HG03196 (cell line): Measurements from ENCODE around the gene ZNF438.

Experiments
- ATAC-seq: cut with Tn5 transposase; IDR thresholded peaks from one replicate; pipeline ENCODE4 v1.9.1; 2021; ENCODE audit not compliant: unreplicated experiment

ZNF438 gene

GRCh38 chr10:31017534-31018355 is 13.9 kb downstream of the ZNF438 start:
- no peak for ATAC-seq

- ATAC-seq = no peak
Observed at GRCh38 chr10:31014161-31014875, 17.3 kb downstream of the ZNF438 start.

- no peak for ATAC-seq
Observed at GRCh38 chr10:31013331-31013730, 18.3 kb downstream of the ZNF438 start.

GRCh38 chr10:31011665-31012022 is 20.0 kb downstream of the ZNF438 start:
- ATAC-seq = no peak

- ATAC-seq = no peak
Observed at GRCh38 chr10:31011017-31011664, 20.5 kb downstream of the ZNF438 start.

GRCh38 chr10:31010062-31010461 is 21.6 kb downstream of the ZNF438 start:
- ATAC-seq = no peak

- no peak for ATAC-seq
Observed at GRCh38 chr10:31005895-31006294, 25.8 kb downstream of the ZNF438 start.

GRCh38 chr10:31004611-31005193 is 27.0 kb downstream of the ZNF438 start:
- no peak for ATAC-seq

- no peak for ATAC-seq
Observed at GRCh38 chr10:31001740-31002139, 29.9 kb downstream of the ZNF438 start.

- ATAC-seq = no peak
Observed at GRCh38 chr10:31000867-31001266, 30.8 kb downstream of the ZNF438 start.

- ATAC-seq = no peak
Observed at GRCh38 chr10:31000071-31000782, 31.4 kb downstream of the ZNF438 start.

GRCh38 chr10:30999070-30999712 is 32.5 kb downstream of the ZNF438 start:
- no peak for ATAC-seq

- no peak for ATAC-seq
Observed at GRCh38 chr10:30997536-30998235, 34.0 kb downstream of the ZNF438 start.

- ATAC-seq = no peak
Observed at GRCh38 chr10:30996481-30997005, 35.1 kb downstream of the ZNF438 start.

GRCh38 chr10:30995081-30995770 is 36.4 kb downstream of the ZNF438 start:
- ATAC-seq = no peak

GRCh38 chr10:30993155-30993554 is 38.5 kb downstream of the ZNF438 start:
- ATAC-seq = no peak

GRCh38 chr10:30992681-30993080 is 39.0 kb downstream of the ZNF438 start:
- no peak for ATAC-seq

GRCh38 chr10:30991647-30992011 is 40.0 kb downstream of the ZNF438 start:
- ATAC-seq = no peak
